HG02981 (cell line): ENCODE measurements around the gene SPATS2L.

Experiments used
- ATAC-seq: cut with Tn5 transposase; IDR thresholded peaks from one replicate; pipeline ENCODE4 v1.9.1; 2021; ENCODE audit warnings: mild to moderate bottlenecking, moderate library complexity; ENCODE audit not compliant: unreplicated experiment

Gene SPATS2L

DNA sequence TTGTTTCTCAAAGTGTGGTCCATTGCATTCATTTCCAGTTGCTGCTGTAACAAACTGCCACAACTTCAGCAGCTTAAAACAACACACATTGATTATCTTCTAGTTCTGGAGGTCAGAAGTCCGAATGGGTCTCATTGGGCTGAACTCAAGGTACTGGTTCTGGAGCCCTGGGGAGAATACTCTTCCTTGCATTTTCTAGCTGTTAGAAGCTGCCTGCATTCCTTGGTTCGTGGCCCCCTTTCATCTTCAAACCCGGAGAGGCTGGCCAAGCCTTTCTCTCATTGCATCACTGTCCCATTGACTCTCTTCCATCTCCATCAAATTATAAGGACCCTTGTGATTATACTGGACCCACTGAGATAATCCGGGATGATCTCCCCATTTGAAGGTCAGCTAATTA lies 98.1 kb downstream of the SPATS2L start:
- no peak for ATAC-seq

DNA sequence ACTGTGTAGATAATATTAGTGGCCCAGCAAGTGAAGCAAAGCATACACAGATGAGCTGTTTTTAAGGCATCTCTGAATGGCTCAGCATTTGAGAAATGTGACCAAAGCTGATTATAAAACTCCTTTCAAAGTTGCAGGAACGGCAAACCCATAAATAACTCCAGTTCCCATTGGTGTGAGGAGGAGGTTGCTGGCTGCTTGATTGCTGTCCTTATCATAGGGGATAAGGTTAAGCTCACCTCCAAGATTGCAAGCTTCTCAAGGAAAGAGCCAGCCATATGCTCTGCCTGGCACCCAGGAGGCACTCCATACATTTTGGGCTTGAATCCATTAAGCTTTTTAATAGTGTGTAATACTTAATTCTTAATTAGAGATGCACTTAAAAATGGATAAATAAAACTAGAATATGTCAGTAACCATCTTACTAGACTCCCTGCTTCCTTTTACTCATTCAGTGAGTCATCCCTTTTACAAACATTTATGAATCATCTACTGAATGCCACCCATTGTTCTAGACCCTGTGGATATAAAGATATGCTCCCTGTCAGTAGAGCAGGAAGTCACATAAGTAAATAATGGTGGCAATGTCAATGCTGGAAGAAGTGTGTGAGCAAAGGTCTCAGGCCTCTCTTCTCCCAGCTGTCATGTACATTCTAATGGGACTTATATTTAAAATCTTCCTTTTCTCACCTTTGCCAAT lies 99.3 kb downstream of the SPATS2L start:
- peak; percentile 46 for ATAC-seq

DNA sequence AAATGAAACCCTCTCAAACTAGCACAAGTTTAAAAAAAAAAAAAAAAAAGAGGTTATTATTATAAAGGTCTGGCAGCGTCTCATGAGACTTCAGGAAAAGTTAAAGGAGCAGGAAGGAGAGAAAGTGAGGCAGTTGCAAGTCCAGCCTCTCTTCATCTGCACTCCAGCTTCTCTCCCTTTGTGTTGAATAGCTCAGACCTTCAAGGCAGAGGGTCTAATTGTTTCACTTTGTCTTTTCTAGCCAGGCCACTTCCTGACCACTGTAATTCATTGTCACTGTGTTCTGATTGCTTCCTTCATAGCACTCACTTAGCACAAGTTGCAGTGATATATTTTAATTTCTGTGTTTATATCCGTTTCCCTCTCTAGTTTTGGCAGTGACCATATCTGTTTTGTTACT lies 99.9 kb downstream of the SPATS2L start:
- ATAC-seq, result peak; percentile 88

DNA sequence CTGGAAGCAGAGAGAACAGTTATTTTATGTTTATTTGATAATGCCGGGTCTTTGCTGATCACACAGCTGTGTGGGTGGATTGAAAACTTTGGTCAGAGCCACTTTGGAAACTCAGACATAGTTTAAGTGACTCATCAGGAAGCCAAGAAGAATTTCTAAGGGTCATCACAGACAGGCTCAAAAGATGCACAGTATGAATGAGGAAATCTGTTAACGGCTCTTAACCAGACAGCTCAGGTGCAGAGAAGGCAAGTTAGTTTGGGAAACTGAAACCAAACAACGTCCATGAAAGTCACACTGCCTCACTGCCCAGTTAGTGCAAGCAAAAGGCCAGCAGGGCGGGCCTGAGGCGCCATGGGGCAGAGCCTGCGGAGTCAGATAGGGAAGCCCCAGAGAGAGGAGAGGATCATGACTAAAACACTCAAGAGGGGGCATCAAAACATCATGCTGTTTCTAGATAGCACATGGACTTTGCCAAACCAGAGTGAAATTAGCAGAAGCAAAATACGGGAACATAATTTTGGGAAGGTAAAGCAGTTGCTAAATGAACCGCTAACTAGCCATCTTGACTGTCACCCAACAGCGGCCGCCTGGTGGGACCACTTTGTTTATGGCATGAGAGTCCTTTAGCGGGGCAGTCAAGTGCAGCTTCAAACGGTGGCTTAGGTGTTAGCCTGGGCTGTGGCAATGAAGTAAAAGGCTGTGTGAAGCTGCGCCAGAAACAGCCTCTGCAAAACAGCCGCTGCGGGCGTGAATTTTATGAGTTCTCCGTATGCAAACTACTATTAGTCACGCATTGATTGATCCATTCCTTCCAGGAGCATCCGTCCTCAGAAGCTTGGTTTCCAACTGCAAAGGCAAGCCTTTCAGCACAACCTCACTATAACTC lies 102.2 kb downstream of the SPATS2L start:
- ATAC-seq, result no peak

DNA sequence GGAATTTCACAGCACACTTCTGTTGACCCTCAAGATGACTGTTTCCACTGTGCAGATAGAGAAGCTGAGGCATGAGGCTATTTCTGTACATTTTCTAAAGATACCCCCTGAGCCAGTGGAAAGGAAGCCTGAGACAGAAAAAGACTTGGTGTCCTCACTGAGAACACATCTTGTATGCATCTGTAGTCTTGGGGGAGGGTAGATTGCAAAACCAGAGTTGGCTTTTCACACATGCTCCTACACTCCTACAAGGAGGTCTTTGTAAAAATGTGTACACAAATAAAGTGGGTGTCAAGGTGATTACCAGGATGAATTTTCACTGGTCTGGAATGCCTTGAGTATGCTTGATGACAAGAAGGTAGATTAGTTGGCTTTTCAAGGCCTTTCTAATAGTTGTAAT lies 105.3 kb downstream of the SPATS2L start:
- no peak for ATAC-seq

DNA sequence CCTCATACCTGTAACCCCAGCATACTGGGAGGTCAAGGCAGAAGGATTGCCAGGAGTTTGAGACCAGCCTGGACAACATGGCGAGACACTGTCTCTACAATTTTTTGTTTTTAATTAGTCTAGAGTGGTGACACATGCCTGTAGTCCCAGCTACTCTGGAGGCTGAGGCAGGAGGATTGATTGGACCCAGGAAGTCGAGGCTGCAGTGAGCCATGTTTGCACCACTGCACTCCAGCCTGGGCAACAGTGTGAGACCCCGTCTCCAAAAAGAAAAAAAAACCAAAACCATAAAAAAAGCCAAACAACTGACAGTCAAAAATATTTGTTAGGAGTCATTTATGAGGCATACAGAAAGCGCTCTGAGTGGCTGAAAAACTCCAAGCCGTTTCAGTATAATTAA lies 107.9 kb downstream of the SPATS2L start:
- ATAC-seq, result no peak

DNA sequence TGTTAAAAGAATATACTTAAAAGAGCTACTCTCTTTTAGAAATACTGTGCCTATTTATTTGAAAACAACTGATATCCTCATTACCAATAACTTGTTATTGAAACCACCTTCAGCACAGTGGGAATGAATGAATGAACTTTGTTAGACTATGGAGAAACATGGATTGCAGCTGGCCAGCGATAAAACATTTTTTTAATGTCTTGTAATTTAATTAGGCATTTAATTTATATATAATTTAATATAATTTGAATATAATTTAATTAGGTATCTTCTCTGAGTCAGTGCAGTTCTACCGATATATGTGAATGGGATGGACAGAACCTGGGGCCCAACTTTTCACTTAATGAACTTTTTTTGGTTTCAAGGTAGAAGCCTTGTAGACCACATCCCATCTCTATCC lies 109.0 kb downstream of the SPATS2L start:
- ATAC-seq, result no peak

DNA sequence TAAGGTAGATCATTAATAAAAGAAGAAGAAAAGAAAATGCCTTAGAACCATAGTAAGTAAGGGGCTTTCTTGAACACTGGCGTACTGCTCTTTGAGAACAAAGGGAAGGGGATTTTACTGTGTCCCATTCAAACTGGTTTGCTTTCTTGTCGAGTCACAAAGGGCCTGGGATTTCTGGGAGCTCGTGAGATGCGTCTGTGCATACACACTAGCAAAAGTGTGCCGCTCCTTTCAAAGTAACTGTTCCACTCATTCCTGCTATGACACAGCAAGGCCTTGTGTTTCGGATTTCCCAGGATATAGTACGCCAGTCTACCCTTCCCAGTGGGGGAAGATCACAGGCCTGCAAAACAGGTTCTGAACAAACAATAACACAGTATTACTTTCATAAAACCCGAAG lies 110.4 kb downstream of the SPATS2L start:
- no peak for ATAC-seq

DNA sequence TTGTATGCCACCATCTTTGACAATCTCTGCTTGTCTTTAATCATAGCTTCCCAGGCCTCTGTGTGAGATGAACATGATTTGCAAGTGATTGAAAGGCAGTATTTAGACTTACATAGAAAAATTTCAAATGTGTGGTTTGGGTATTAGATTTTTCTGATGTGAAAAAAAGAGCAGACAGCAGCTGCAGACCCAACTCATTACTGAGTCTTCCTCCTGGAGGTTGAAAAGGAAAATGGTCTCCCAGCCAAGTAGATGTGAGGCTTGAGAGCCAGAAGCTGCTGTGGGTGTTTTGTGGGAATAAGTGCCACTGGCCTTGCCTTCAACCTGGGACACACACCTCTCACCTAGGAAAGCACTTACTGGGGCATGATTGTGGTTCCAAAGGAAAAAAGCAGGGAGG lies 110.9 kb downstream of the SPATS2L start:
- no peak for ATAC-seq

DNA sequence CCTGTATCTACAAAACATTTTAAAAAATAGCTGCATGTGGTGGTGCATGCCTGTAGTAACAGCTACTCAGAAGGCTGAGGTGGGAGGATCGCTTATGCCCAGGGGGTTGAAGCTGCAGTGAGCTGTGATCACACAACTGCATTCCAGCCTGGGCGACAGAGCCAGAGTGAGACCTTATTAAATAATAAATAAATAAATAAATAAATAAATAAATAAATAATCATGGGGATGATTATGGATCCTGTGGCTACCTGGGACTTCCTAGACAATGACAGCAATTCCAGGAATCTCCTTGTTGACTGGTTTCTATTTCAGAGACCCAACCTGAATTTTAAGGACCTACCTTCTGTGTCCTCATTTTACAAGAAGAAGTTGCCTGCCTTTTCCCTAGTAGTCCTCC lies 111.9 kb downstream of the SPATS2L start:
- ATAC-seq, result no peak

DNA sequence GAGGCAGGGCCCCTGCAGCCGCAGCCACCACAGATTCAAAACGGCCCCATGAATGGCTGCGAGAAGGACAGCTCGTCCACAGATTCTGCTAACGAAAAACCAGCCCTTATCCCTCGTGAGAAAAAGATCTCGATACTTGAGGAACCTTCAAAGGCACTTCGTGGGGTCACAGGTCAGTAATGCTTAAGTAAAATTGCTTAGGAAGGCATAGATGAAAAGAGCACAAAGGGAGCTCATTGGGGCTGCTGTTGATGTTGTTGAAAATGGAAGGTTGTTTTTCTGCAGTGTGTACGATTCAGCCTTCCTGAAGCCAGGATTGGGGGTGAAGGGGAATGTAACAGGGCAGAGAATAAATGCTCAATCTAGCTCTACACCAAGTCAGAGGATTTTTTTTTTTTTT lies 112.8 kb downstream of the SPATS2L start:
- no peak for ATAC-seq

DNA sequence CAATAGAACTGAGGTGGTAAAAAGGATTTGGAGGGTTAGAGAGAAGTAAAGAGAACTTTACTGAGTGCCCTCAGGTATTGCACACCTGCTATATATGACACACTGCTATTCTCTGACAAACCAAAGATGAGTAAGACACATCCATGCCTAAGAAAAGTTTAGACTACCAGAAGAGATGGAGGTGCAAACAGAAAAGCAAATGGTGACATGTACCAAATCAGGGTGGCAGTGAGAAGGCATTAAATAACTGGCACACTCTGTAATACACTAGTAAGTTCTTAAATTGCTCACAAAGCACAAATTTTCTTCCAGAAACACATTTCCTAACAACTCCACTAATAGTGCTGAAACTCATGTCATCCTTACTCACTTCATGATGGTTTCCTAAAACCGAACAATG lies 114.8 kb downstream of the SPATS2L start:
- no peak for ATAC-seq

DNA sequence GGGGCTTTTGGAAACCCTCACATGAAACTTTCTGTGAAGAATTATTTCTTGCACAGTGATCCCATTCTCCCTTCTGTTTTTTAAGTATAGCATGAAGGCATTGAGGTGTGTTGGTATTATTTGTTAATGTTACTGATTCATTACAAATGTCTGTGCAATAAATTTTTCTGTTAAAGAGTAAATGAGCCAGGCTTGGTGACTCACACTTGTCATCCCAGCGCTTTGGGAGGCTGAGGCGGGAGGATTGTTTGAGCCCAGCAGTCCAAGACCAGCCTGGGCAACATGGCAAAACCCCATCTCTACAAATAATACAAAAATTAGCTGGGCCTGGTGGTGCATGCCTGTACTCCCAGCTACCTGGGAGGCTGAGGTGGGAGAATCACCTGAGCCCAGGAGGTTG lies 115.6 kb downstream of the SPATS2L start:
- no peak for ATAC-seq

DNA sequence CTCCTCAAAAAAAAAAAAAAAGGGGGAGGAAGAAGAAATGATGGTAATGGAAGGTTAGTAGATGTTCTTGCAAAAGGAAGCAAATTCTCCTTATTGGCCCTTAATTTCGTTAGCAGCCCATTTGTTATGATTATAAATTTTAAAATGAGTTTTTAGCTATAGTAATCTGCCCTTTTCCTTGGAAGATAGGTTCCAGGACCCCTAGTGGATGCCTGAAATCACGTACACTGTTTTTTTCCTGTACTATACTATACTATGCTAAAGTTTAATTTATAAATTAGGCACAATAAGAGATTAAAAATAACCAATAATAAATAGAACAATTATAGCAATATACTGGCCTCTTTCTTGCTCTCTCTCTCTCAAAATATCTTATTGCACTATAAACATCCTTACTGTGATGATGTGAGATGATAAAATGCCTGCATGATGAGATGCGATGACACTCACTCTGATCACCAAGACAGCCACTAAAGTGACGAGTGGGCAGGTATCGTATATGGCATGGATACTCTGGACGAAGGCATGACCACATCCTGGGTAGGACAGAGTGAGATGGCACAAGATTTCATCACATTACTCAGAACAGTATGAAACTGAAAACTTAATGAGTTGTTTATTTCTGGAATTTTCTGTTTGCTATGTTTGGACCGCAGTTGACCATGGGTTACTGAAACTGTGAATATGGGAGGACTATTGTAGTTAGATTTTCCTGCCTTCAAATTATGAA lies 116.2 kb downstream of the SPATS2L start:
- ATAC-seq, result no peak

DNA sequence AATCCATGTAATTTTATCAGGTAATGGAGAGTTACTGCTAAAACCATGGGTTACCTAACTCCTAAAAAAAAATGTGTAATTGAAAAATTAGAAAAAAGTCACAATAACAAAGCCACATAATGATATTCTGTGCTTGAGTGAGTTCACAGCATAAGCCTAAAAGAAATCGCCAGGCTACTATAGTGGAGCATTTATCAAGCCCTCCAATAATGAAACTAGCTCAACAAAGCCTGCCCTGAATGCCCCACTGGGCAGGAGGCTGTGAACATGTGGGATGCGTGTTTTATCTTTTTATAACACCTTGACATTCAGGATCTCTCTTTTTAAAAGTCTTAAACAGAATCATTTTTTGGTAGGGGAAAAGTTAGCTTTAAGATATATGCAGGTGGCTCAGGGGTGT lies 117.0 kb downstream of the SPATS2L start:
- no peak for ATAC-seq

DNA sequence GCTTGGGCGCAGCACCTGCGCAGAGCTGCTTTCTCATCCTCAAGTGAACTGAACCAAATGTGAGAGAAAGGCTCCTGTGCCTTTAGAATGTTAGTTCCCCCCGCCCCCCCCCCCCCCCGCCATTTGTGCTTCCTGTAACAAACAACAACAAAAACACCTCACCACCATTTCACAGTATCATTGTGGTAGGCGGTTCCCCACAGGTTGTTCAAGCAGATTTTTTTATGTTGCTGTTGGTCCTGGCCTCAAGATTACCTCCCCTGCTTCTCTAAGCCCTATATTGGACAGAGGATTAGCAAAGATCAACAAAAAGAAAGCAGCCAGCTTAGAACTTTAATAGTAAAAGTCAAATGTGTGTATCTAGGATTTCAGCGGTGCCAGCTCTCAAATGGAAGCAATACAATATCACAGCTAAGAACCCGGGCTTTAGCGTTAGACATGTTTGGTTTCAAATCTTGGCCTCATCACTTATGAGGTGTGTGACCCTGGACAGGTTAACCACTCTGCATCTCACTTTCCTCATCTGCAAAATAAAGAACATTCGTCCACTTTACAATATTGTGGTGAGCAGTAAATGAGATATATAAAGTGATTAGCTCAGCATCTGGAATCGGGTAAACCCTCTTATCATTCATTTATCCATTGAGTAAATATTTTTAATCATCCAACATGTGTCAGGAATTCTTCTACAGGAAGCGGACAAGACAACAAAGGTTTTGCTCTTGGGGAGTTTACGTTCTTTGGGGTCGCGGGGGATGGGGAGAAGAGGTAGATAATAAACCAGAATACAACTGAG lies 118.7 kb downstream of the SPATS2L start:
- ATAC-seq, result no peak

DNA sequence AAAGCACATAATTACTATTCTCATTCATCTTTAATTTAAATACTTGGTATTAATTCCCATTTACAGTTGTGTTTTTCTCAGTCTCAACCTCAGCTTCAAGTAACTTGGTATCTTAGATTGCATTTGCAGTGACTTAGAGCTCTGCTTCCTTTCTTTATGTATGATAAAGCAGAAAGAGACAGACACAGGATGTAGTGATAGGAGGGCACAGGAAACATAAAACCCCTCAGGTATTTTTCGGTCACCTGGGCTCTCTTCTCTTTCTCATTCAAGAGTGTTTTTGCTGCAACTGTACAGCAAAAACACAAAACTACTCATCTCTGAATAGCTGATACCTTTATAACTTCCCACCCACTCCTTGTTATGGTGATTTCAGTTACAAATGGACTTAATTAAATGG lies 120.3 kb downstream of the SPATS2L start:
- ATAC-seq, result no peak

DNA sequence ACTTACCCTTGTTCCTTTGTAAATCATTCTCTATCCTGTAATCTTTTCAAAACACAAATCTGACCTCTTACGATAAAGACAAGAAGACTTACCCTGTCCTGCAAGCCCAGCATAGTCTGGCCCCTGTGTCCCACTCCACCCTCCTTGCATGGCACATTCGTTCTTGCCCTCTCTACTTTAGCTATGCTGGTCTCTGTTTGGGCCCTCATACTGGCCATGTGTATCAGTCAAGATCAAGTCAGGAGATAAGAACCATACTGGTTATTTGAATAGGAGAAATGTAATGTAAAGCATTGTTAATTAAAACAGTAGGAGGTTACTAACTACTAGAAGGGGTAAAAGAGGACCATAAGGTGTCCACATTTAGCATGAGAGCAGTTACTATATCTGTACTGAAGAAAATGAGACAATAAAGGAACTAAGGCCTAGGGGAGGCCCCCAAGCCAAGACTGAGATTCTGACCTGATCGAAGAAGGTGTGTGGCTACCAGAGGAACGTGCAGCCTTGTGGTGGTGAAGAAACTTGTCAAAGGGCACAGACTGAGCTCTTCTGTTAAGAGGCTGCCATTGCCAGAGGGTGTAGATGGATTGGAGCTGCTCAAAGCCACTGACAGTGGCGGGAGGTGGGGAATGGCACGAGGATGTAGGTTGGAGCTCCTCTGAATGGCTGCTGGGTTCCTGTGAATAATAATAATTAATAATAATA lies 122.6 kb downstream of the SPATS2L start:
- ATAC-seq, result peak; percentile 67

DNA sequence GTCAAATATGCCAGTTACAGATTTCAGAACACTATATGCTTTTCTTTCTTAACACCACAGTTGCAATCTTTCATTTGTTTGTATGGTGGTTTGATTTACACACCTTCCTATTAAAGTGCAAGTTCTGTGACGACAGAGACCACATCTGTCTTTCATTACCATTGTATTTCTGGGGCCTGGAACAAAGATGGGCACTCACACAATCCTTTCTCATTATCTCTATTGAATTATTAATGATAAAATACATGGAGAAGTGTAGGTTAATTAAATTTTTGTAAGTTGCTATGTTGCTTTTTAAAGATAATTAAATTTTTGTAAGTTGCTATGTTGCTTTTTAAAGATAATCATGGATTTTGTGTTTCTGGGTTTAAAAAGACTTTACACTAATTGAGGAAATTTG lies 123.5 kb downstream of the SPATS2L start:
- ATAC-seq, result no peak

DNA sequence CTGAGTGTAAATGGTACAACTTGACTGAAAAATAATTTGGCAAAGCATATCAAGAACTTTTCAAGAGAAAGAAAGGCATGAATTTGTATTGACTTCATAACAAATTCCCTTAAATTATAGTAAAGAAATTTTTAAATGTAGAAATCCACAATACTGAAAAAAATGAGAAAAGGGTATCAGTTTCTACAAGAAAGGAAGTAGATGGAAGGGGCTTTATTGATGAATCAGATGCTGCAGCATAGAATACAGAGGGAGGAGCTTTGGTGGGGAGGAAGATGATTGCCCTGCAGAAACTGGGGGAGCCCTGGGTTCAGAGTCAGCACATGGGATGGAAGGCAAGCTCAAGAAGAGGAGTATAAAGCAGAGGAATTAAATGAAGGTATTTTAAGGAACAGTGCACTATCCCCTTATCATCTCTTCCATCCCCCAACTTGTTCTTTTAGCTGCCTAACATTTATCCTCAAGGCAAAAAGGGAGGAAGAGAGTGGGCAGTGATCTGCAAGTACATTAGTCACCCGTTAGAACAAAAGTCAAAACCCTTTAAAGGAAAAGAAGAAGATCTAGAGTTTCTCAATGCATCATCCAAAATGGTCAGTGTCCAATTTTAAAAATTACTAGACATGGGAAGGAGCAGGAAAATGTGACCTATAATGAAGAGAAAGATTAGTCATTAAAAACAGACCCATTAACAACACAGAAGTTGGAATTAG lies 125.7 kb downstream of the SPATS2L start:
- no peak for ATAC-seq
